22Rv1 (cell line): ENCODE results near the gene TMEM9B.

Experiments used
- ZFX ChIP-seq: fragments of 450-650 bp; IDR thresholded peaks from 2 replicates; pipeline ENCODE4 v1.6.1; 2017; ENCODE audit warnings: antibody characterized with exemption, borderline replicate concordance
- TF ChIP-seq, protein P1 (sequence below): fragments of 450-650 bp; IDR thresholded peaks from 2 replicates; pipeline ENCODE4 v1.5.1; 2017; ENCODE audit warnings: mild to moderate bottlenecking

DNA sequence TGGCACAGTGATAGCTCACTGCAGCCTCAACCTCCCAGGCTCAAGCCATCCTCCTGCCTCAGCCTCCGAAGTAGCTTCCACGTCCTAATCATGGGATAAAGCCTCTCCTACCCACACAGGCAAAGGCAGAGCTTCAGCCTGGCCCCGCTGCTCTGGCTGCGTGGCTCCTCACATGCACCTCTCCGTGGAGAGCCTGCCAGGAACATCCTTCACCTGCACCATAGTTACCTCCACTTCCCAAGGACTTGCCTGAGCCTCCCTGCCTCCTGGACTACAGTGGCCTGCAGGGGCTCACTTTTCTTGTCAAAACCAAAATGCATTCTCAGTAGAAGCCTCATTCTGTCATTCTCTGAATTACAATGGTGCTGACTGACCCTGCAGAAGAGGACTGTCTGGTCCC lies 38.0 kb downstream of the TMEM9B start:
- TF ChIP-seq, protein P1, sequence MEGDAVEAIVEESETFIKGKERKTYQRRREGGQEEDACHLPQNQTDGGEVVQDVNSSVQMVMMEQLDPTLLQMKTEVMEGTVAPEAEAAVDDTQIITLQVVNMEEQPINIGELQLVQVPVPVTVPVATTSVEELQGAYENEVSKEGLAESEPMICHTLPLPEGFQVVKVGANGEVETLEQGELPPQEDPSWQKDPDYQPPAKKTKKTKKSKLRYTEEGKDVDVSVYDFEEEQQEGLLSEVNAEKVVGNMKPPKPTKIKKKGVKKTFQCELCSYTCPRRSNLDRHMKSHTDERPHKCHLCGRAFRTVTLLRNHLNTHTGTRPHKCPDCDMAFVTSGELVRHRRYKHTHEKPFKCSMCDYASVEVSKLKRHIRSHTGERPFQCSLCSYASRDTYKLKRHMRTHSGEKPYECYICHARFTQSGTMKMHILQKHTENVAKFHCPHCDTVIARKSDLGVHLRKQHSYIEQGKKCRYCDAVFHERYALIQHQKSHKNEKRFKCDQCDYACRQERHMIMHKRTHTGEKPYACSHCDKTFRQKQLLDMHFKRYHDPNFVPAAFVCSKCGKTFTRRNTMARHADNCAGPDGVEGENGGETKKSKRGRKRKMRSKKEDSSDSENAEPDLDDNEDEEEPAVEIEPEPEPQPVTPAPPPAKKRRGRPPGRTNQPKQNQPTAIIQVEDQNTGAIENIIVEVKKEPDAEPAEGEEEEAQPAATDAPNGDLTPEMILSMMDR = no peak
- TF ChIP-seq ZFX = no peak
